IMR-90 (cell line): ENCODE measurements around the gene GLT1D1. TPM values are rescaled to one million over a fixed set of nuclear protein-coding genes. Genes with fewer than 3 reads are reported as not detected.

Experiments
- ATAC-seq: fragments of 200-7000 bp; cut with Tn5 transposase; 2 replicates; pipeline ENCODE4 v1.9.1; 2020; ENCODE audit warnings: low read depth, mild to moderate bottlenecking, moderate library complexity
- BruUV-seq: library from RNA; stranded (reverse); fragments of 400-500 nt; replicated peaks from 2 replicates; lab custom pipeline; 2021; lab: Mats Ljungman, UMichigan
- CTCF ChIA-PET: fragments of 300-600 bp; formaldehyde crosslinking; extraction: SDS; loops from one replicate; lab custom pipeline; 2021; ENCODE audit warnings: antibody characterized with exemption; lab: Yijun Ruan, JAX
- POLR2A ChIA-PET: fragments of 300-600 bp; sonication (Branson Sonifier 250); formaldehyde crosslinking; loops from one replicate; lab custom pipeline; 2022; ENCODE audit warnings: antibody characterized with exemption; ENCODE audit not compliant: unreplicated experiment; lab: Charles Lee
- DNase-seq: peaks from one replicate; pipeline ENCODE4 v3.0.0; 2013
- H2AFZ ChIP-seq: replicated peaks from 2 replicates; pipeline ENCODE3; 2013; ENCODE audit warnings: low read length, mild to moderate bottlenecking; ENCODE audit not compliant: poor library complexity
- H2AK5ac ChIP-seq: 2 replicates; pipeline ENCODE4 v1.6.1; 2013; ENCODE audit warnings: low read depth, low read length, inconsistent platforms
- H2AK9ac ChIP-seq: replicated peaks from 2 replicates; pipeline ENCODE3; 2013; ENCODE audit warnings: mild to moderate bottlenecking, low read depth, low read length, moderate library complexity; ENCODE audit not compliant: poor library complexity
- H2BK120ac ChIP-seq: 2 replicates; pipeline ENCODE4 v1.6.1; 2013; ENCODE audit warnings: low read depth, low read length, inconsistent platforms
- H2BK15ac ChIP-seq: 3 replicates; pipeline ENCODE4 v1.6.1; 2013; ENCODE audit warnings: low read depth, low read length, inconsistent platforms
- H2BK20ac ChIP-seq: 2 replicates; pipeline ENCODE4 v1.6.1; 2013; ENCODE audit warnings: low read depth, mild to moderate bottlenecking, inconsistent platforms, low read length, moderate library complexity
- H2BK5ac ChIP-seq: 2 replicates; pipeline ENCODE4 v1.6.1; 2013; ENCODE audit warnings: mild to moderate bottlenecking, low read depth, low read length, inconsistent platforms; ENCODE audit not compliant: poor library complexity, severe bottlenecking
- H3K14ac ChIP-seq: replicated peaks from 2 replicates; pipeline ENCODE4 v1.6.1; 2013; ENCODE audit warnings: low read depth, low read length, inconsistent platforms
- H3K18ac ChIP-seq: 2 replicates; pipeline ENCODE4 v1.6.1; 2013; ENCODE audit warnings: low read depth, low read length, control low read depth
- H3K23ac ChIP-seq: 2 replicates; pipeline ENCODE4 v1.6.1; 2013; ENCODE audit warnings: low read depth, low read length, inconsistent platforms
- H3K27ac ChIP-seq: 2 replicates; pipeline ENCODE4 v1.5.1; 2013; ENCODE audit warnings: mild to moderate bottlenecking, control low read depth, low read length; ENCODE audit not compliant: insufficient read depth
- H3K27me3 ChIP-seq: 2 replicates; pipeline ENCODE4 v1.6.1; 2013; ENCODE audit warnings: low read length; ENCODE audit not compliant: control insufficient read depth, insufficient read depth
- H3K36me3 ChIP-seq: 2 replicates; pipeline ENCODE4 v1.6.1; 2013; ENCODE audit warnings: low read length, mixed read lengths; ENCODE audit not compliant: control insufficient read depth, insufficient read depth
- H3K4ac ChIP-seq: 2 replicates; pipeline ENCODE4 v1.6.1; 2013; ENCODE audit warnings: low read depth, low read length, inconsistent platforms
- H3K4me1 ChIP-seq: 2 replicates; pipeline ENCODE4 v1.6.1; 2013; ENCODE audit warnings: low read length, mixed read lengths; ENCODE audit not compliant: control insufficient read depth, insufficient read depth
- H3K4me2 ChIP-seq: 2 replicates; pipeline ENCODE4 v1.6.1; 2013; ENCODE audit warnings: low read depth, mild to moderate bottlenecking, control low read depth, low read length, moderate library complexity
- H3K4me3 ChIP-seq: 2 replicates; pipeline ENCODE4 v1.5.1; 2013; ENCODE audit warnings: low read depth, mild to moderate bottlenecking, control low read depth, low read length, moderate library complexity; ENCODE audit not compliant: insufficient read depth
- H3K56ac ChIP-seq: 2 replicates; pipeline ENCODE4 v1.6.1; 2013; ENCODE audit warnings: low read length, inconsistent platforms; ENCODE audit not compliant: insufficient read depth; ENCODE audit errors: extremely low read depth
- H3K79me1 ChIP-seq, 2 experiments: 2 replicates each; pipeline ENCODE4 v1.6.1; 2013; ENCODE audit warnings: low read length in 2 of 2, inconsistent platforms in 1 of 2, low read depth in 1 of 2
- H3K9ac ChIP-seq: 2 replicates; pipeline ENCODE4 v1.6.1; 2013; ENCODE audit warnings: low read depth, low read length, control low read depth
- H3K9me1 ChIP-seq: 2 replicates; pipeline ENCODE4 v1.6.1; 2013; ENCODE audit warnings: low read length, inconsistent platforms; ENCODE audit not compliant: insufficient read depth
- H3K9me3 ChIP-seq: 2 replicates; pipeline ENCODE4 v1.6.1; 2013; ENCODE audit warnings: low read length; ENCODE audit not compliant: control insufficient read depth, insufficient read depth
- H4K20me1 ChIP-seq: 2 replicates; pipeline ENCODE4 v1.6.1; 2013; ENCODE audit warnings: low read length, inconsistent platforms; ENCODE audit not compliant: insufficient read depth
- H4K5ac ChIP-seq: 2 replicates; pipeline ENCODE4 v1.6.1; 2013; ENCODE audit warnings: mild to moderate bottlenecking, low read depth, low read length, control low read depth
- H4K8ac ChIP-seq, 2 experiments: 2 replicates each; pipeline ENCODE4 v1.6.1; 2013; ENCODE audit warnings: low read depth in 2 of 2, low read length in 2 of 2, control low read depth in 1 of 2, inconsistent platforms in 1 of 2
- H4K91ac ChIP-seq: 2 replicates; pipeline ENCODE4 v1.6.1; 2013; ENCODE audit warnings: low read depth, low read length, inconsistent platforms; ENCODE audit not compliant: insufficient read depth
- CEBPB ChIP-seq: IDR thresholded peaks from 2 replicates; pipeline ENCODE4 v1.6.1; 2012; ENCODE audit warnings: low read depth, low read length, improper control_type of control experiment
- FOS ChIP-seq: fragments of 150-350 bp; IDR thresholded peaks from 2 replicates; pipeline ENCODE4 v1.6.1; 2016; ENCODE audit warnings: low read depth, low read length
- MAFK ChIP-seq: IDR thresholded peaks from 2 replicates; pipeline ENCODE4 v1.6.1; 2012; ENCODE audit warnings: low read depth, low read length, improper control_type of control experiment
- MAZ ChIP-seq: IDR thresholded peaks from 2 replicates; pipeline ENCODE4 v1.6.1; 2012; ENCODE audit warnings: low read depth, mild to moderate bottlenecking, low read length, improper control_type of control experiment, moderate library complexity, borderline replicate concordance
- POLR2A ChIP-seq: IDR thresholded peaks from 2 replicates; pipeline ENCODE4 v1.6.1; 2012; ENCODE audit warnings: mild to moderate bottlenecking, low read depth, low read length
- SMC3 ChIP-seq: fragments of 150-350 bp; IDR thresholded peaks from 2 replicates; pipeline ENCODE4 v1.6.1; 2016; ENCODE audit warnings: low read depth, mild to moderate bottlenecking, antibody characterized with exemption, low read length, moderate library complexity
- WGBS, 2 experiments: methylation state at CpG; one replicate each; pipeline versions ENCODE4 v1.1.5 to v1.1.7; 2013; ENCODE audit warnings: missing lambda C conversion rate in 2 of 2; ENCODE audit not compliant: insufficient read length in 1 of 2; ENCODE audit errors: extremely low coverage in 2 of 2; 5-methylcytosine and 5-hydroxymethylcytosine counted together
- dilution Hi-C: fragments of 300-500 bp; cut with HindIII; formaldehyde crosslinking; loops from one replicate; pipeline ENCODE4 v1.14.3; 2018; ENCODE audit warnings: low sequenced_read_pairs; ENCODE audit not compliant: unreplicated experiment
- in situ Hi-C: fragments of 300-500 bp; cut with MboI; formaldehyde crosslinking; loops from 3 replicates; pipeline ENCODE4 v1.14.3; 2019; ENCODE audit warnings: low sequenced_read_pairs, inconsistent platforms, mixed read lengths
- intact Hi-C: fragments of 100-400 bp; cut with micrococcal nuclease; formaldehyde crosslinking; loops from 2 replicates; pipeline ENCODE4 v1.10.0; 2022
- polyA plus RNA-seq, 3 experiments: library from polyadenylated mRNA; depleted of rRNA; stranded (reverse); fragments of >200 nt; gene quantifications; 2 replicates each; pipeline ENCODE4 v1.2.3, GENCODE V29; 2012; ENCODE audit warnings: low replicate concordance in 1 of 3
- total RNA-seq: library from RNA; depleted of rRNA; stranded (reverse); fragments of >200 nt; gene quantifications from 2 replicates; pipeline ENCODE4 v1.2.3, GENCODE V29; 2012; rRNA removed
- TF ChIP-seq, protein P1 (sequence below): fragments of 150-350 bp; IDR thresholded peaks from 2 replicates; pipeline ENCODE4 v1.6.1; 2017; ENCODE audit warnings: mild to moderate bottlenecking, antibody characterized with exemption, low read length, low read depth

GLT1D1 gene
- total and polyA plus RNA-seq, 2 of the 4 experiments (the other 2 are of a cell fraction) = not detected

DNA sequence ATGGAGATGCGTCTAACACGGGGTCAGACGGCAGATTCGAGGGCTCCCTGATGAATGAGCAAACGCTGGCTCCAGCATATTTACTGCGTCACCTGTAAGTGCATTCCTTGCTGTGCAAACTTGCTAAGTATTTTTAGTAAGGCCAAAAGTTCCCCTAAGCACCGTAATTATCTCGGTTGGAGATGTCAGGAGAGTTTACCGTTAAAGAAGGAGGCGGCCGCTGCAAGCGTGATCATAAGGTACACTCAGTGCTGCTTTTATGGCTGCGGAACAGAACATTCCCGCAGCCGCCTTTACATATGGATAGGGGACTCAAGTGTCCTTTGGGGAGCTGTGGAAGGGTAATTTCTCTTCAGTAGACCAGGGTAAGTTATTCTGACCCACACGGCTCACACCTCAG, 175.6 kb downstream of the GLT1D1 start:
- Histone ChIP-seq H2AFZ (no peak overlapping the region), H3K27me3 (no peaks in the 10 kb centered on the region), H2BK120ac (no peak overlapping the region), H3K18ac (no peak overlapping the region), H4K5ac (no peak overlapping the region), H4K8ac (no peak overlapping the region), H4K20me1 (no peaks in the 10 kb centered on the region), H4K91ac (no peak overlapping the region), H2BK20ac (no peak overlapping the region), H3K9me3 (peaks cover 33% of the 10 kb centered on the region), H3K9me1 (no peaks in the 10 kb centered on the region), H2BK5ac (no peak overlapping the region), H3K14ac (no peak overlapping the region), H3K4ac (no peak overlapping the region), H3K27ac (no peak overlapping the region), H2AK5ac (no peak overlapping the region), H3K56ac (no peak overlapping the region), H2AK9ac (no peak overlapping the region), H3K9ac (no peak overlapping the region), H3K4me3 (no peak overlapping the region), H3K23ac (no peak overlapping the region), H3K4me1 (no peaks in the 10 kb centered on the region), H3K79me1 (no peaks in the 10 kb centered on the region), H3K4me2 (no peak overlapping the region), H3K36me3 (no peaks in the 10 kb centered on the region), H2BK15ac (no peak overlapping the region)
- in situ Hi-C loops = no loop called here
- DNase-seq (no peak), ATAC-seq (no peak)
- no peak for TF ChIP-seq POLR2A
- TF ChIP-seq FOS = no peak
- TF ChIP-seq MAFK = no peak
- TF ChIP-seq SMC3 = no peak
- TF ChIP-seq, protein P1, sequence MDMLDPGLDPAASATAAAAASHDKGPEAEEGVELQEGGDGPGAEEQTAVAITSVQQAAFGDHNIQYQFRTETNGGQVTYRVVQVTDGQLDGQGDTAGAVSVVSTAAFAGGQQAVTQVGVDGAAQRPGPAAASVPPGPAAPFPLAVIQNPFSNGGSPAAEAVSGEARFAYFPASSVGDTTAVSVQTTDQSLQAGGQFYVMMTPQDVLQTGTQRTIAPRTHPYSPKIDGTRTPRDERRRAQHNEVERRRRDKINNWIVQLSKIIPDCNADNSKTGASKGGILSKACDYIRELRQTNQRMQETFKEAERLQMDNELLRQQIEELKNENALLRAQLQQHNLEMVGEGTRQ = no peak
- no peak for TF ChIP-seq CEBPB
- TF ChIP-seq MAZ = no peak
- ChIA-PET POLR2A (no interaction called here), CTCF (no interaction called here)
- BruUV-seq = no TSS peak
- intact Hi-C loops = no loop called here
- dilution Hi-C loops = no loop called here
- WGBS, 2 experiments = 47% methylated on average over 3 of the region's 16 CpGs; no CpG with 5 or more reads in 1 of the 2 experiments

Other genes starting within 250 kb of the GLT1D1 start
- gene SLC15A4, start 29.5 kb upstream of the GLT1D1 start, total RNA-seq = 21.4 and 21.9 TPM in 2 replicates
- gene SLC15A4, start 29.5 kb upstream of the GLT1D1 start, polyA plus RNA-seq (2012; rRNA removed) = 14.3 and 15.4 TPM in 2 replicates